IMR-90 (cell line): Measurements from ENCODE around the gene PHACTR3. TPM values are rescaled to one million over a fixed set of nuclear protein-coding genes. Genes with fewer than 3 reads are reported as not detected.

Experiments used
- ATAC-seq: fragments of 200-7000 bp; cut with Tn5 transposase; 2 replicates; pipeline ENCODE4 v1.9.1; 2020; ENCODE audit warnings: low read depth, mild to moderate bottlenecking, moderate library complexity
- BruUV-seq: library from RNA; stranded (reverse); fragments of 400-500 nt; replicated peaks from 2 replicates; lab custom pipeline; 2021; lab: Mats Ljungman, UMichigan
- CTCF ChIA-PET: fragments of 300-600 bp; formaldehyde crosslinking; extraction: SDS; loops from one replicate; lab custom pipeline; 2021; ENCODE audit warnings: antibody characterized with exemption; lab: Yijun Ruan, JAX
- POLR2A ChIA-PET: fragments of 300-600 bp; sonication (Branson Sonifier 250); formaldehyde crosslinking; loops from one replicate; lab custom pipeline; 2022; ENCODE audit warnings: antibody characterized with exemption; ENCODE audit not compliant: unreplicated experiment; lab: Charles Lee
- DNase-seq: peaks from one replicate; pipeline ENCODE4 v3.0.0; 2013
- H2AFZ ChIP-seq: replicated peaks from 2 replicates; pipeline ENCODE3; 2013; ENCODE audit warnings: low read length, mild to moderate bottlenecking; ENCODE audit not compliant: poor library complexity
- H2AK5ac ChIP-seq: 2 replicates; pipeline ENCODE4 v1.6.1; 2013; ENCODE audit warnings: low read depth, low read length, inconsistent platforms
- H2AK9ac ChIP-seq: replicated peaks from 2 replicates; pipeline ENCODE3; 2013; ENCODE audit warnings: mild to moderate bottlenecking, low read depth, low read length, moderate library complexity; ENCODE audit not compliant: poor library complexity
- H2BK120ac ChIP-seq: 2 replicates; pipeline ENCODE4 v1.6.1; 2013; ENCODE audit warnings: low read depth, low read length, inconsistent platforms
- H2BK15ac ChIP-seq: 3 replicates; pipeline ENCODE4 v1.6.1; 2013; ENCODE audit warnings: low read depth, low read length, inconsistent platforms
- H2BK20ac ChIP-seq: 2 replicates; pipeline ENCODE4 v1.6.1; 2013; ENCODE audit warnings: low read depth, mild to moderate bottlenecking, inconsistent platforms, low read length, moderate library complexity
- H2BK5ac ChIP-seq: 2 replicates; pipeline ENCODE4 v1.6.1; 2013; ENCODE audit warnings: mild to moderate bottlenecking, low read depth, low read length, inconsistent platforms; ENCODE audit not compliant: poor library complexity, severe bottlenecking
- H3K14ac ChIP-seq: replicated peaks from 2 replicates; pipeline ENCODE4 v1.6.1; 2013; ENCODE audit warnings: low read depth, low read length, inconsistent platforms
- H3K18ac ChIP-seq: 2 replicates; pipeline ENCODE4 v1.6.1; 2013; ENCODE audit warnings: low read depth, low read length, control low read depth
- H3K23ac ChIP-seq: 2 replicates; pipeline ENCODE4 v1.6.1; 2013; ENCODE audit warnings: low read depth, low read length, inconsistent platforms
- H3K27ac ChIP-seq: 2 replicates; pipeline ENCODE4 v1.5.1; 2013; ENCODE audit warnings: mild to moderate bottlenecking, control low read depth, low read length; ENCODE audit not compliant: insufficient read depth
- H3K27me3 ChIP-seq: 2 replicates; pipeline ENCODE4 v1.6.1; 2013; ENCODE audit warnings: low read length; ENCODE audit not compliant: control insufficient read depth, insufficient read depth
- H3K36me3 ChIP-seq: 2 replicates; pipeline ENCODE4 v1.6.1; 2013; ENCODE audit warnings: low read length, mixed read lengths; ENCODE audit not compliant: control insufficient read depth, insufficient read depth
- H3K4ac ChIP-seq: 2 replicates; pipeline ENCODE4 v1.6.1; 2013; ENCODE audit warnings: low read depth, low read length, inconsistent platforms
- H3K4me1 ChIP-seq: 2 replicates; pipeline ENCODE4 v1.6.1; 2013; ENCODE audit warnings: low read length, mixed read lengths; ENCODE audit not compliant: control insufficient read depth, insufficient read depth
- H3K4me2 ChIP-seq: 2 replicates; pipeline ENCODE4 v1.6.1; 2013; ENCODE audit warnings: low read depth, mild to moderate bottlenecking, control low read depth, low read length, moderate library complexity
- H3K4me3 ChIP-seq: 2 replicates; pipeline ENCODE4 v1.5.1; 2013; ENCODE audit warnings: low read depth, mild to moderate bottlenecking, control low read depth, low read length, moderate library complexity; ENCODE audit not compliant: insufficient read depth
- H3K56ac ChIP-seq: 2 replicates; pipeline ENCODE4 v1.6.1; 2013; ENCODE audit warnings: low read length, inconsistent platforms; ENCODE audit not compliant: insufficient read depth; ENCODE audit errors: extremely low read depth
- H3K79me1 ChIP-seq, 2 experiments: 2 replicates each; pipeline ENCODE4 v1.6.1; 2013; ENCODE audit warnings: low read length in 2 of 2, inconsistent platforms in 1 of 2, low read depth in 1 of 2
- H3K9ac ChIP-seq: 2 replicates; pipeline ENCODE4 v1.6.1; 2013; ENCODE audit warnings: low read depth, low read length, control low read depth
- H3K9me1 ChIP-seq: 2 replicates; pipeline ENCODE4 v1.6.1; 2013; ENCODE audit warnings: low read length, inconsistent platforms; ENCODE audit not compliant: insufficient read depth
- H3K9me3 ChIP-seq: 2 replicates; pipeline ENCODE4 v1.6.1; 2013; ENCODE audit warnings: low read length; ENCODE audit not compliant: control insufficient read depth, insufficient read depth
- H4K20me1 ChIP-seq: 2 replicates; pipeline ENCODE4 v1.6.1; 2013; ENCODE audit warnings: low read length, inconsistent platforms; ENCODE audit not compliant: insufficient read depth
- H4K5ac ChIP-seq: 2 replicates; pipeline ENCODE4 v1.6.1; 2013; ENCODE audit warnings: mild to moderate bottlenecking, low read depth, low read length, control low read depth
- H4K8ac ChIP-seq, 2 experiments: 2 replicates each; pipeline ENCODE4 v1.6.1; 2013; ENCODE audit warnings: low read depth in 2 of 2, low read length in 2 of 2, control low read depth in 1 of 2, inconsistent platforms in 1 of 2
- H4K91ac ChIP-seq: 2 replicates; pipeline ENCODE4 v1.6.1; 2013; ENCODE audit warnings: low read depth, low read length, inconsistent platforms; ENCODE audit not compliant: insufficient read depth
- BHLHE40 ChIP-seq: fragments of 150-350 bp; IDR thresholded peaks from 2 replicates; pipeline ENCODE4 v1.6.1; 2016; ENCODE audit warnings: mild to moderate bottlenecking, low read depth, low read length
- CEBPB ChIP-seq: IDR thresholded peaks from 2 replicates; pipeline ENCODE4 v1.6.1; 2012; ENCODE audit warnings: low read depth, low read length, improper control_type of control experiment
- CHD1 ChIP-seq: IDR thresholded peaks from 2 replicates; pipeline ENCODE4 v1.6.1; 2012; ENCODE audit warnings: low read depth, low read length, improper control_type of control experiment
- RCOR1 ChIP-seq: IDR thresholded peaks from 2 replicates; pipeline ENCODE4 v1.6.1; 2012; ENCODE audit warnings: mild to moderate bottlenecking, low read length, improper control_type of control experiment; ENCODE audit not compliant: insufficient replicate concordance
- WGBS, 2 experiments: methylation state at CpG; one replicate each; pipeline versions ENCODE4 v1.1.5 to v1.1.7; 2013; ENCODE audit warnings: missing lambda C conversion rate in 2 of 2; ENCODE audit not compliant: insufficient read length in 1 of 2; ENCODE audit errors: extremely low coverage in 2 of 2; 5-methylcytosine and 5-hydroxymethylcytosine counted together
- dilution Hi-C: fragments of 300-500 bp; cut with HindIII; formaldehyde crosslinking; loops from one replicate; pipeline ENCODE4 v1.14.3; 2018; ENCODE audit warnings: low sequenced_read_pairs; ENCODE audit not compliant: unreplicated experiment
- in situ Hi-C: fragments of 300-500 bp; cut with MboI; formaldehyde crosslinking; loops from 3 replicates; pipeline ENCODE4 v1.14.3; 2019; ENCODE audit warnings: low sequenced_read_pairs, inconsistent platforms, mixed read lengths
- intact Hi-C: fragments of 100-400 bp; cut with micrococcal nuclease; formaldehyde crosslinking; loops from 2 replicates; pipeline ENCODE4 v1.10.0; 2022
- polyA plus RNA-seq, 3 experiments: library from polyadenylated mRNA; depleted of rRNA; stranded (reverse); fragments of >200 nt; gene quantifications; 2 replicates each; pipeline ENCODE4 v1.2.3, GENCODE V29; 2012; ENCODE audit warnings: low replicate concordance in 1 of 3
- total RNA-seq: library from RNA; depleted of rRNA; stranded (reverse); fragments of >200 nt; gene quantifications from 2 replicates; pipeline ENCODE4 v1.2.3, GENCODE V29; 2012
- TF ChIP-seq, protein P1 (sequence below): fragments of 150-350 bp; IDR thresholded peaks from 2 replicates; pipeline ENCODE4 v1.6.1; 2017; ENCODE audit warnings: mild to moderate bottlenecking, antibody characterized with exemption, low read length, low read depth

Gene PHACTR3
- total and polyA plus RNA-seq, 2 of the 4 experiments (the other 2 are of a cell fraction): not detected

DNA sequence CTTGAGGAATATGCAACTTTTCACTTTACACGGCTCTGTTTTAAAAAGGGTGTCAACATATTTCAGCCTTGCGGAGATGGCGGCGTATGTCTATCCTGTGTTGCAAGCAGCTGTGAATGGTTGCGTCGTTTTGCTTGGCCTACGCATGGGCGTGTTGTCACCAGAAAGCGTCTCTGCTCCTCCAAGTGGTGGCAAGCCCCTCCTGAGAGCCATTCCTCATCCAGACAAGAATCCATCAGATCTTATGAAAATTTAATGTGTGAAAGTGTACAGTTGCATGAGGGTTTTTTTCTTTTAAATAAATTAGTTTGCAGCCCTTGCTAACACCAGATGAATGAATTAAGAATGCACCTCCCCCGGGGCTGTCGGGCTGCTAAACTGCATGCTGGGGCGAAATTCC is 114.4 kb downstream of the PHACTR3 start:
- Histone ChIP-seq H3K27ac (no peak overlapping the region), H3K18ac (no peak overlapping the region), H3K36me3 (no peaks in the 10 kb centered on the region), H2BK5ac (no peak overlapping the region), H2BK120ac (no peak overlapping the region), H3K14ac (no peak overlapping the region), H4K91ac (no peak overlapping the region), H3K56ac (no peak overlapping the region), H3K9me1 (no peaks in the 10 kb centered on the region), H2AFZ (no peak overlapping the region), H4K8ac (no peak overlapping the region), H3K23ac (no peak overlapping the region), H3K4me1 (no peaks in the 10 kb centered on the region), H3K9ac (no peak overlapping the region), H2AK9ac (no peak overlapping the region), H3K4ac (no peak overlapping the region), H4K20me1 (no peaks in the 10 kb centered on the region), H2BK15ac (no peak overlapping the region), H2BK20ac (no peak overlapping the region), H3K9me3 (peaks cover 29% of the 10 kb centered on the region), H3K27me3 (no peaks in the 10 kb centered on the region), H4K5ac (no peak overlapping the region), H3K4me2 (no peak overlapping the region), H3K79me1 (no peaks in the 10 kb centered on the region), H3K4me3 (no peak overlapping the region), H2AK5ac (no peak overlapping the region)
- BruUV-seq: no TSS peak
- ATAC-seq (no peak), DNase-seq (no peak)
- 75% methylated on average over 4 of the region's 12 CpGs; no CpG with 5 or more reads in 1 of the 2 experiments for WGBS, 2 experiments
- intact Hi-C loops (no loop called here), in situ Hi-C loops (no loop called here), dilution Hi-C loops (no loop called here)
- ChIA-PET POLR2A (no interaction called here), CTCF (no interaction called here)
- TF ChIP-seq, protein P1, sequence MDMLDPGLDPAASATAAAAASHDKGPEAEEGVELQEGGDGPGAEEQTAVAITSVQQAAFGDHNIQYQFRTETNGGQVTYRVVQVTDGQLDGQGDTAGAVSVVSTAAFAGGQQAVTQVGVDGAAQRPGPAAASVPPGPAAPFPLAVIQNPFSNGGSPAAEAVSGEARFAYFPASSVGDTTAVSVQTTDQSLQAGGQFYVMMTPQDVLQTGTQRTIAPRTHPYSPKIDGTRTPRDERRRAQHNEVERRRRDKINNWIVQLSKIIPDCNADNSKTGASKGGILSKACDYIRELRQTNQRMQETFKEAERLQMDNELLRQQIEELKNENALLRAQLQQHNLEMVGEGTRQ: no peak
- TF ChIP-seq BHLHE40 (no peak), CHD1 (no peak), RCOR1 (no peak), CEBPB (no peak)
